NK-92 treated with Interleukin-12 subunit alpha and Interleukin-12 subunit beta, amount 100 ng/mL, for 24 hours (cell line): ENCODE results near the gene CCR5AS.
A peak's percentile ranks its signal among the peaks of the same experiment; 100 is the strongest.
"Not testable (repeated sequence)": the region's sequence is repeated elsewhere in the genome, so short reads cannot be mapped to it uniquely, and the experiment has no call there.

Experiments
- DNase-seq: peaks from one replicate; lab custom pipeline; 2025; lab: John Stamatoyannopoulos, UW

Gene CCR5AS

DNA sequence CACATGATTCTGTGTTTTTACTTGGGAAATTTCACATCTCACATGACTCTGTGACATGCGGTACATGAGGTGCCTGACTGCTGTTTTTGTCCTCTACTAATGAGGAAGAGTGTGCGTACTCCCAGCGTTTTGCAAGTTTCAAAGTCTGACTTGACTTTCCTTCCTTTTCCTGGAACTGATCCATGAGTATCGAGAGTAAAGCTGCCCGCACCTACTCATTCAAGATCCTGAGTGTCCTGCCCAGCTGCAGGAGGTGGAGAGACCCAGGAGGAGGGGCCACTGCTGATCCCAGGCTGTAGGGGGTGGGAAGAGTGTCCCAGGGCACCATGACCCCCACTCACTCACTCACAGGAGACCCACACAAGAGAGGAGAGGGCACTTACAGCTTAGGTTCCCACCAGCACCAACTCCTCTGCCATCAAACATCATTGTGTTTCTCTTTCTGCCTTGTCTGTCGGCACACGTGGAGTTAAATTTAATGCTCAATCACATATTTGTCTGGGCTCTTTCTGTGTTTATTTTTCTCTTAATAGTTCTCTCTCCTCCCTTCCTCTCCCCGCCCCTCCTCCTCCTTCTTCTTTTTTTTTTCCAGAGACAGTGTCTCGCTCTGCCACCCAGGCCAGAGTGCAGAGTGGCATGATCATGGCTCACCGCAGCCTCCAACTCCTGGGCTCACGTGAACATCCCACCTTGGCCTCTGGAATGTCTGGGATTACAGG, 1.4 kb downstream of the CCR5AS start:
- DNase-seq, result no peak

- DNase-seq, result not testable (repeated sequence)
Measured at GRCh38 chr3:46402902-46403301, 4.0 kb downstream of the CCR5AS start.

DNA sequence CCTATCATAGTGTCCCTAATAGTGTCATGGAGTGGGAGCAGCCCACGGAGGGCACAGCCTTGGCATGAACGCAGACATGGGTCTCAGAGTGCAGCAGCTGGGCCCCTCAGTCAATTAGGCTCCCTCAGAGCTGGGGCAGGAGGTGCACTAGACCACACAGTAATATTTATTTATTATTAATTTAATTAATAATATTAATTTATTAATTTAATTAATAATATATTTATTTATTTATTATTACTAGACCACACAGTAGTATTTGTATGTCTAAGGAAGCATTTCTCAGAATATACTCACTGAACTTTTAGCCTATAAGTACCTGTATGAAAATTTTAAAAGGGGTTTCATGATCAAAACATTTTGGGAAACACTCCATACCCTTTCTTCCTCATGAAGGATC, 5.3 kb downstream of the CCR5AS start:
- DNase-seq, result no peak

GRCh38 chr3:46400846-46401245, 6.0 kb downstream of the CCR5AS start:
- no peak for DNase-seq

DNA sequence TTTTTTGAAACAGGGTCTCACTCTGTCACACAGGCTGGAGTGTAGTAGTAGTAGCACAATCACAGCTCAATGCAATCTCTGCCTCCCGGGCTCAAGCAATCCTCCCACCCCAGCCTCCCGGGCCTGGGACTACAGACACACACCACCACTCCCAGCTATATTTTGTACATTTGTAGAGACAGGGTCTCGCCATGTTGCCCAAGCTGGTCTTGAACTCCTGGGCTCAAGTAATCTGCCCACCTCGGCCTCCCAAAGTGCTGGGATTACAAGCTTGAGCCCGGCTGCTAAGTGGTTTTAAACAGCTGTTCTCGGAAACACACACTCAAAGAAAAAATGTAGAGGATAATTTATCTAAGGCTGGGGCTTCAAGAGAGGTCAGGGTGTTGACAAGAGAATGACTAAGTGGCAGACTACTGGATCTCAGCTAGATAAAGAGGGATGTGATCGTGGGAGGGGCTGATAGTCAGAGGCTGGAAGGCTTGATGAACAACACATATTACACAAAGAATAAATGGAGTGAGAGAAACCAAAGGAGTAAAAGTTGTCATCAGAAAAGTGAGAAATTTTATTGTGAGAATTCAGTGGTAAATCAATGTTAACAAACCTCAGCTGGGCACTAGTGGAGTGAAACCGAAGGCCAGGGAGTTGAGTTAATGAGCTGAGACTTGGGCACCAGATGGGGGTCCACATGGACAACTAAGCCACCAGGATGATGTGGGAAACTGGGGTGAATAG, 6.7 kb downstream of the CCR5AS start:
- no peak for DNase-seq

DNA sequence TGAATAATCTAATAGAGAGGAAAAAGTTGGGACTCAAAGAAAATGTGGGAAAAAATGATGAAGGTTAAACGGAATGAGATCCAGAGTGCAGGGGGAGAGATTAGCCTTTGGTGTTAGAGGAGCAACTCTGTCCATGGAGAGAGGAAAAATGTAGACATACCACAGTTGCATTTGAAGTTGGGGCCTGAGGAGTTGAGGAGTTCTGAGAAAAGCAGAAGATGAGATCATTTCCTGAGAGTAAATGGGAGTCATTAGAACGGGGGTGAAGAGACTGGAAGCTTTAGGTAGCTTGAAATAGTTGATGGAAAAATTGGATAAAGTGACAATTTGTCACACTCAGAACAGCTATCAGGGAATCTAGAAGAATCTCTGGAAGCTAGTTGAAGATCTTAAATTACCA, 7.3 kb downstream of the CCR5AS start:
- DNase-seq, result no peak

DNA sequence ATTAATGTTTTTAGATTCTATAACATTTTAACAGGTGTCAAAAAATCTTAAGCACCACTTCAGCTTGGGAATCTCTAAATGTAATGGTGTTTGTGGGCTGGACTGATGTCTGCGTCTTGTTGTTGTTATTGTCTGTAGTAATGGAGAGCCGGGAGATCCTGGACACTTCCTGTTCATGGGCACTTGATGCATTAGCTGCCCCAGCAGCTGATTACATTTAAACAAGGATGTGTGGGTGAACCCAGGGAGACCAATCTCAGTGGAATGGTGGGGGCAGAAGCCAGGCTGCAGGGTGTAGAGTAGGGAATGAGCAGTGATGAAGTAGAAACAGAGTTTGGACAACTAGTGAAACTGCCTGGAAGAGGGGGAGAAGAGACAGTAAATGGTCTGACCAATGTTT, 7.8 kb downstream of the CCR5AS start:
- DNase-seq, result no peak

DNA sequence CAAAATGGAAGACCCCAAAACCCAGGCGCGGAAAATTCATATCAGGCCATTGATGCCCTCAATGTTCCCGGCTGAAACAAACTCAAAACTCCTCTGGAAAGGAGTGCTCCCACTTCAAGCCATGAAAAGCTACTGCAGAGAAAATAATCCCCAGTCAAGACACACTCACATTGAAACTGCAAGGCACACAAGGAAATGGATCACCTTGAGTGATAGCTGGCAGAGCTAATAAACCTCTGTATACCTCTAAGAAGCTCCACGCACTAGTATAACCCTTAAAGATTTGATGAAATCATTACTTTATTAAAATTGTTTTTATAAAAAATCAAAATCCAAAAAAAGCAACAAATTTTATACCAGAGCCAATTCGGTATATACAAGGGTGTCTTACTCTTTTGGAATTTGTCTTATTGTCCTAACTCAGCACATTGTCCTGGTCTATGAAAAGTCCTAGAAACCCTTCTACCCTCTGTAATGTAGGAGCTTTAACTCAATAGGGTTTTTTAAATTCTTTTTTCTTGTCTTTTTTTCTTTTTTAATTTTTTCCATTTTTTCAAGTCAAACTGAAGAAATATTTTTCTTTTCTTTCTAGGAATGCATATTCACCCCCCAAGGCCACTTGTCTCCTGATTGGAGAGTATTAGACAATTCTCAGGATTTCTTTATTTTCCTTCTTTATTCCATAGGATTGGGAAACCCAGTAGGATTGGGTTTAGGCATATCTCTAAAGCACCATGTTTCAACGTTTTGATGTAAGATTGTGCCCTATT, 8.5 kb downstream of the CCR5AS start:
- no peak for DNase-seq

DNA sequence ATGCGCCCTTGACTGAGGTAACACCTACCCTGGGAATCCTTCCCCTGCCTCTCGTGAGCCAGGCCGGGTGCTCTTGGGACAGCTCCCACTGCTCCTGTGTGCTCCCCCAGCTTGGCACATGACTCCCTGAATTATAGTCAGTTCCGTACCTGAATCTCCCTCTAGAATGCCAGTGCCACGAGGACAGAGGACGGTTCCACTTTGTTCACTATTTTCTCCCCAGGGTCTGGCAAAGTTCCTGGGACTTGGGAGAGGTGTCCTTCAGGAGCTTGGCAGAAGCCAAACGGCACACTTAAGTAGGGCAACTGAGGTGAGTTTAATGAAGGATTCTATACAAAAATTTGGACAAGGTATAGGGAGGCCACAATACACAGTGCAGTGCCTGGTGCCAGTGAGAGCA, 9.8 kb downstream of the CCR5AS start:
- no peak for DNase-seq

DNA sequence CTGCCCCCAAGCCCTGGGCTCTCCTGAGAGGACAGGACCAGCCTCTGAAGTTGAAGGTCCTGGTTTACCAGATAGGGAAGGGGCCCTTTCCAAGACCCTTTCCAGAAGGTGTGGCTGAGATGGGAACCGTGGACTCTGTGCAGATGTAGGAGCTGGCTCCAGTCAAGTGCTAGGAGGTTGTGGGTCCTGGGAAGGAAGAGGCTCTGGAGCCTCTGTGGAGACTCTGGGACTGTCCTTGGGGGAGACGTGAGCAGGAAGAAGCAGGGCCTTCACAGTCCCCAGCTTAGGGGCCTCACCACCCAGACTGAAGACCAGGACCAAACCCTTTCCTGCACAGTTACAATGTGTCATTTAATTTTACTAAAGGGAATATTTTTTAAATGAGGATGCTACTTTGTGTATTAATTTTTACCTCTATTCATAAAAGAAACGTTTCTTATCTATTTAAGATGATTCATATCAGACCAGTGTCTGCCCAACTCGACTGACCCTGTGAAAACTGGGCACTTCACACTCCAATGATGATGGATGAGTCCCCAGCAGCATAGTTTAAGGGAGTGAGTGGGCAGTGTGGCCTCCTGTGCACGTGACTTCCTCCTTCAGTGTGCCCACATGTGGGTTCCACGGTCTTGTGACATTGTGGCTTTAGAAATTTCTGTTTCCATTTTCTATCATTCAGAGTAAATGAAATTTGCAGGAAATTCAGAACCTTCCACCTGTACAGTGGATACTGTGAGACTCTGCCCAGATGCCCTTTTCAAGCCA, 10.9 kb downstream of the CCR5AS start:
- DNase-seq, result no peak

- no peak for DNase-seq
Measured at GRCh38 chr3:46395210-46395661, 11.6 kb downstream of the CCR5AS start.

- peak; percentile 17 for DNase-seq
Measured at GRCh38 chr3:46393554-46394434, 13.1 kb downstream of the CCR5AS start.

- no peak for DNase-seq
Measured at GRCh38 chr3:46393011-46393410, 13.9 kb downstream of the CCR5AS start.

DNA sequence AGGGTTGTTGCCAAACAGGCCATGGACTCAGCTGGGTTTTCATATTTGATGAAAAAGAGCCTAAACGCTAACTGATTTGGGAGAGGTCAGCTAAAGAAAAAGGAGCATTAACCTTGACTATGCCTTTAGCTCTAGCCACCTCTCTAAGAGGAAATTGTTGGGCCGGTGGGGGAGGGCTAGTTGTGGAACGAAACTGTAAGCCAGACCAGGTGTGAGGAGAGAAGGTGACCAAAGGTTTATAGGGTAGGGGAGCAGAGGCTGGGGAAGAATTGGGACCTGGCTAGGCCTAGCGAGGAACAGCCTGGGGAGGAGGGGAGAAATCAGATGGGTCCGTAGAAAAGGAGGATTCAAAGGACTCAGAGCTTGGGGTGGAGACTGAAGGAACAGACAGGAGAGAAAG, 15.3 kb downstream of the CCR5AS start:
- not testable (repeated sequence) for DNase-seq

DNA sequence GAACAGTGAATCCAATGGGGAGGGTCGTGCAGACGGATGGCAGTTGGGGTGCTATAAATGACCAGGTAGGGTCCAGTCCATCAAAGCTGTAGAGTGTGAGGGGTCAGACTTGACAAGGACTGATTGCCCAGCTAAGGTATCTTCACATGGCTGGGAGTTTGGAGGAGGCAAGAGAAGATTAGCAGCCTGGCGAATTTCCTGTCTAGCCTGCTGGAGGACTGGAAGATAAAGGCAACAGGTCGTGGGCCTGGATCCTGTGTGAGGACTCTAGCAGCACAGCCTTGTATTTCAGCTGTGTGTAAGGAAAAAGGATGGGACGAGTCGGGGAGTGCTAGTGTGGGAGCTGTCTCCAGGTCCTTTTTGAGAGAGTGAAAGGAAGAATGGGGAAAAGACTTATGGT, 17.6 kb downstream of the CCR5AS start:
- no peak for DNase-seq

- not testable (repeated sequence) for DNase-seq
Measured at GRCh38 chr3:46388847-46389246, 18.0 kb downstream of the CCR5AS start.

DNA sequence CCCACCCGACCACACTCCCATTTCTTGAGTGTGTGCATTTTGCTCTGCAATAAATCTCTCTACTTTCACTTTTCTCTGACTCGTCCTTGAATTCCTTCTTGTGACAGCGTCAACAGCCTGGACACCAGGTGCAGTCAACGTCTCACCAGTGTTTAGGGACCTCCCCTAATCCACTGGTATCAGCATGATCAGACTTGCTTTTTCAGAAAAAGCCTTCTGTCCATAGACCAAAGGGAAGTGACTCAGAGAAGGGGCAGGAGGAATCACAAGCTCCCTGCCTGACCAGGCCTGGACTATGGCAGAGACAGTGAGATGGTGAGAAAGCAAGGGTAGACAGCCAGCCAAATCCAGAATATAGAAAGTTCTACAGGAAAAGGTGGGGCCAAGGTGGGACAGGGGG, 20.7 kb downstream of the CCR5AS start:
- DNase-seq, result no peak

DNA sequence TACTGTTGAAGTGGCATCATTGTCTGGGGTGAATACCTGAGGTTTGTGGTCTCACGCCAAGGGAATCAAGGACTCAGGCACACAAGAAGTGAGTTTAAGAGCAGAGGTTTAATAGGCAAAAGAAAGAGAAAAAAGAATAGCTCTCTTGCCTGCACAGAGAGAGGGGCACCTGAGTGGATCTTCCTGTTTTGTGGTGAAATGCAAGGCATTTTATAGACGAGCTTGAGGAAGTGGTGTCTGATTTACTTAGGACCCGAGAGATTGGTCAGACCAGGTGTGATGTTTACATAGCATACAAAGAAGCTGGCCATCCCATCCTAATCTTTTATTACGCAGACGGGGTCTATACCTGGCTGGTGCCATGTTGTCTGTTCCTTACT, 22.9 kb downstream of the CCR5AS start:
- DNase-seq, result no peak

- DNase-seq, result no peak
Measured at GRCh38 chr3:46383211-46383950, 23.5 kb downstream of the CCR5AS start.

- no peak for DNase-seq
Measured at GRCh38 chr3:46381625-46382024, 25.2 kb downstream of the CCR5AS start.
